WI38 (cell line): ENCODE data around the gene GAB2.

ENCODE experiments used
- H3K4me3 ChIP-seq: 2 replicates; pipeline ENCODE4 v1.5.1; 2011; ENCODE audit warnings: low read depth, mild to moderate bottlenecking, control low read depth, low read length
- TF ChIP-seq, protein P1 (sequence below): IDR thresholded peaks from 2 replicates; pipeline ENCODE4 v1.5.1; 2012; ENCODE audit warnings: low read depth, mild to moderate bottlenecking, control low read depth, low read length

GAB2 gene

GRCh38 chr11:78438298-78438975, 20.8 kb upstream of the GAB2 start:
- H3K4me3 ChIP-seq: no peak overlapping the region
- TF ChIP-seq, protein P1, sequence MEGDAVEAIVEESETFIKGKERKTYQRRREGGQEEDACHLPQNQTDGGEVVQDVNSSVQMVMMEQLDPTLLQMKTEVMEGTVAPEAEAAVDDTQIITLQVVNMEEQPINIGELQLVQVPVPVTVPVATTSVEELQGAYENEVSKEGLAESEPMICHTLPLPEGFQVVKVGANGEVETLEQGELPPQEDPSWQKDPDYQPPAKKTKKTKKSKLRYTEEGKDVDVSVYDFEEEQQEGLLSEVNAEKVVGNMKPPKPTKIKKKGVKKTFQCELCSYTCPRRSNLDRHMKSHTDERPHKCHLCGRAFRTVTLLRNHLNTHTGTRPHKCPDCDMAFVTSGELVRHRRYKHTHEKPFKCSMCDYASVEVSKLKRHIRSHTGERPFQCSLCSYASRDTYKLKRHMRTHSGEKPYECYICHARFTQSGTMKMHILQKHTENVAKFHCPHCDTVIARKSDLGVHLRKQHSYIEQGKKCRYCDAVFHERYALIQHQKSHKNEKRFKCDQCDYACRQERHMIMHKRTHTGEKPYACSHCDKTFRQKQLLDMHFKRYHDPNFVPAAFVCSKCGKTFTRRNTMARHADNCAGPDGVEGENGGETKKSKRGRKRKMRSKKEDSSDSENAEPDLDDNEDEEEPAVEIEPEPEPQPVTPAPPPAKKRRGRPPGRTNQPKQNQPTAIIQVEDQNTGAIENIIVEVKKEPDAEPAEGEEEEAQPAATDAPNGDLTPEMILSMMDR: no peak

DNA sequence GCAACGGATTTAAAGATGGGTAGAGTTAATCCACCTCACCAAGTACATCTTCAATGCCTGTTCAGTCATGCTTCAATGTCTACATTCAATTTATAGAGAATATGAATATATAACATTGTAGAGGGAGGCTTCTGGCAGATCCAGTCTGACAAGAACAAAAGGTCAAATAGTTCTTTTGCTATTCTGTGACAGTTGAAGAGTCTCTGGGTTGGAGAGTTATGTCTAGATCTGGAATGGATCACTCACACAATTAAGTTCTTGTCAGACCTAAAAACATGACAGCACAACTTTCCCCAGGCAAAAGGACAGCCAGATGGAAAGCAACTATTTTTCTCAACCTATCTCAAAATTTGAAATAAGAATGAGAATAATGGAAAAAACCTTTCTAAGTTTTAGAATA, 15.3 kb upstream of the GAB2 start:
- TF ChIP-seq, protein P1: no peak

DNA sequence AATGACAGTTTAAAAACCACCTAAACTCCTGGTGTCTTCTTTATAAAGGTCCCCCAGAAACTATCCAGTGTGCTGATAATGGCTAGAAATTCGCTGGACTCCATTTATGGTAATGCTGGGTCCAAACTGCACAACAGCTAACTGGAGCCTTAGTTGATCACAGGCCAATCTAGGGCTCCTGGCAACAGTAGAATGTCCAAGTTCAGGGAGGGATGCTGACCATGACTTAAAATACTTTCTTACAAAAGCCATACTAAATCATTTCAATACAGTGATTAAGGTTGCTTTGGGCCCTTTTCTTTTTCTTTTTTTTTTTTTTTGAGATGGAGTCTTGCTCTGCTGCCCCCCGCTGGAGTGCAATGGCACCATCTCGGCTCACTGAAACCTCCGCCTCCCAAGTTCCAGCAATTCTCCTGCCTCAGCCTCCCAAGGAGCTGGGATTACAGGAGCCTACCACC, 14.5 kb upstream of the GAB2 start:
- no peak overlapping the region for H3K4me3 ChIP-seq
- TF ChIP-seq, protein P1: peak; percentile 42

More for the DNA sequence above, 15.3 kb upstream of the GAB2 start:
- H3K4me3 ChIP-seq: no peak overlapping the region

DNA sequence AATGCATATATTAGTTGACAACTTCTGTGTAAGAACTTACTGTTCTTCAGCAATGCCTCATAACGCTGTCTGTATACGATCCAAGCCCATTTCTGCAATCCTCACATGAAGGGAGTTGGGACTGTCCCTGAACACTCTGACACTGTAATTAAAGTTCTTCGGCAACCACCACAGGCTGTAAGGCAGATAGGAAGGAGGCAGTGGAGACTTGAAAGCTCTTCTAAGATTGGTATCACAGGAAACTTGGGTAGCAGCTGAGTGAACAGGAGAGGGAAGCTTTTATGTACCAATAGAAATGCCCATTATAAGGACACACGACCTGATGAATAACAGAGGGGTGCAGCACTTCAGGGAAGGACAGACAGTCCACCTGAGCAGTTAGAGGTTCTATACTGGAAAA, 12.0 kb upstream of the GAB2 start:
- no peak overlapping the region for H3K4me3 ChIP-seq
- TF ChIP-seq, protein P1: no peak

- H3K4me3 ChIP-seq: no peak overlapping the region
- TF ChIP-seq, protein P1: no peak
Observed at GRCh38 chr11:78429209-78429608, 11.6 kb upstream of the GAB2 start.

DNA sequence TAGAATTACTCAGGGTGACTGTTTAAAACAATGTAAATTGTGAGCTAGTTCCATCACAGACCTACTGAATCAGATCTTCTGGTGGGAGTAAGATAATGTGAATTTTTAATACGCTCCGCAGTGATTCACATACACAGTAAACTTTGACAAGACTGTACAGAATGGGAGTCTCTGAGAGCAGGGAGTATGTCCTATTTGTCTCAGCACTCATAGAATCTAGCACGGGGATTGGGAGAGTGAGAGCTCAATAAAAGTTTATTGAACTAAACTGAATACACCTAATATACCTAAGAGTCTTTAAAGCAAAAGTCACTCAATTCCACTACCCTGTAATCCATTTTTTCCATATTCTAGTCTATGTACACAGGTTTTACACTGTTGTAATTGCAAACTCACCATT, 11.2 kb upstream of the GAB2 start:
- TF ChIP-seq, protein P1: no peak

DNA sequence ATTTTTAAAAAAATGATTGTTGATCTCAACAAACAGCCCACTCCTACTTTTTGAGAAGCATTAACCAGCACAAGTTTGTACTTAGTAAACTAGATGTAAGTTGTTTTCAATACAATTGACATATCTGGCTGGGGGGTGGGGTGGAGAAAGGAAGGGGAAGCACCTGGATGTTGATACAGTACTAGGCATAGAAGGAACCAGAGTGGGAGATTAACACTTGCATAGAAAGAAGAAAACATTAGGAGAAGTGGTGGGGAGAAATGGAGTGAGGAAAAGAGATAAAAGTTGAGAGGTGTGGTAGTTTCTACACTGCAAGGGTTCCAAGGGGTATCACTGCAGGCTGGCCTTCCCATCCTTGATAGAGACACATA, 10.6 kb upstream of the GAB2 start:
- no peak overlapping the region for H3K4me3 ChIP-seq
- TF ChIP-seq, protein P1: no peak

More for the DNA sequence above, 11.2 kb upstream of the GAB2 start:
- no peak overlapping the region for H3K4me3 ChIP-seq
